HG02610 (cell line): Measurements from ENCODE around the gene CDKL2.
"Not testable (repeated sequence)": the region's sequence is repeated elsewhere in the genome, so short reads cannot be mapped to it uniquely, and the experiment has no call there.

ENCODE experiments used
- ATAC-seq: cut with Tn5 transposase; IDR thresholded peaks from one replicate; pipeline ENCODE4 v1.9.1; 2021; ENCODE audit warnings: mild to moderate bottlenecking, moderate library complexity; ENCODE audit not compliant: unreplicated experiment

The CDKL2 gene

DNA sequence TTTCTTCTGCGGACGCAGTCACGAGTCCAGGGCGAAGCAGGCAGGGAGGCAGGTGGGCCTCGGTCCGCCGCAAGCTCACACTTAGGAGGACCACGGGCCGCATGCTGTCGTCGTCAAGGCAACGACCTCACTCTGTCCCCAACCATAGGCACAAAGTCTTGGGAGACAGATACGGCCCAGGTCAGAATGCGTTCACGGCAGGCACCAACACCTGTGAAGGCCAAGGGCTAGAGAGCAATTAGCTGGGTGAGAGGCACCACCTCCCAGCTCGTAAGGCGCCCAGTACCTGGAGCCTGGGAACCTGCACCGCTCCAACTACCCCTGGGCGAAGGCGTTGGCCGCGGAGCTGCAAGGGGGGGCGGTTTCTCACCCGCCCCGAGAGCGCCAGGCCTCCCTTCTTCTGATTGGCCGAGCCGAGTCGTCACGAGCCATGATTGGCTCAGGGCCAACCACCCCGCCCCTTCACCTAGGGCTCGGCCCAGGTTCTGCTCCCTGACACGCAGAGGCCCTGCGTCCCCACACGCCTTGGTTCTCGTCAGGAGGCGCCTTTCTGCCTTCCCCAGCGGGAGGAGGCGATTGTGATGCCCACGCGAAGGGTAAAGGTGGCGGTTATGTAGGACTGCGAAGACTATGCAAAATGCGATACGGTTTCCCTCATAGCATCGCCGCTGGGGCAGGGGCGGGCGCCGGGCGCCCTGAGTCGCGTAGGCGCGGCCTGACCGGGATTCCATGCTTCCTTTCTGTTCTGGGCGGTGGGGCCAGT is at the start of gene CDKL2:
CDKL2 (minus strand) TSS at position 355 of the 763 bp plus-strand sequence. CDS start 4,540 bp downstream, outside the sequence.
- ATAC-seq = peak; percentile 100

DNA sequence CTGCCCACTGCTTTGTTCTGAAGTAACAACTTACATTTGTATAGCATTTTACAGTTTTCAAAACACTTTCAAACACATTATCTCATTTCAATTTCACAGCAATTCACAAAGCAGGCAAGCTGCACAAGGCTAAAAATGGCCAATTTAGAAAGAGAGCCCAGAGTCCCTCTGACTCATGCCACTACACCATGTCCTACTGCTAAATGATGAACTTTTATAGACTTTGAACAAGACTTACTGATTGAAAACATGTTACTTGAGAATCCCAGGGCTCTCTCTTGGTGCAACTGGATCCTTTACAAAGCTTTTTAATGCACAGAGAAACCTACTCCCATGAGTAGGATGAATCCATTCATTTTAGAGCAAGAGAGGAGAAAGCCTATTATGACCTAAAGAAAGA is 48.6 kb upstream of the CDKL2 start:
- ATAC-seq = no peak

DNA sequence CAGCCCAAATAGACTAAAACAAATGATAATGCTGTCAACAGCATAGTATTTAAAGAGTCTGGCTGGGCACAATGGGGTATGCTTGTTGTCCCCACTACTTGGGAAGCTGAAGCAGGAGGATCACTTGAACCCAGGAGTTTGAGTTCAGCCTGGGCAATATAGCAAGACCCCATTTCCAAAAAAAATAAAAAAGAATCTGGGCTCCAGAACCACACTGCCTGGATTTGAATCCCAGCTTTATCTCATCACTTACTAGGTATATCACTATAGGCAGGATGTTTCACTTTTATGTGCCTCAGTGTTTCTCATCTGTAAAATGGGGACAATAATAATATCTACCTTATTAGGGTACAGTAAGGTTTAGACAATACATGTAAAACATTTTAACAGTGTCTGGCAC is 48.1 kb upstream of the CDKL2 start:
- ATAC-seq = no peak

DNA sequence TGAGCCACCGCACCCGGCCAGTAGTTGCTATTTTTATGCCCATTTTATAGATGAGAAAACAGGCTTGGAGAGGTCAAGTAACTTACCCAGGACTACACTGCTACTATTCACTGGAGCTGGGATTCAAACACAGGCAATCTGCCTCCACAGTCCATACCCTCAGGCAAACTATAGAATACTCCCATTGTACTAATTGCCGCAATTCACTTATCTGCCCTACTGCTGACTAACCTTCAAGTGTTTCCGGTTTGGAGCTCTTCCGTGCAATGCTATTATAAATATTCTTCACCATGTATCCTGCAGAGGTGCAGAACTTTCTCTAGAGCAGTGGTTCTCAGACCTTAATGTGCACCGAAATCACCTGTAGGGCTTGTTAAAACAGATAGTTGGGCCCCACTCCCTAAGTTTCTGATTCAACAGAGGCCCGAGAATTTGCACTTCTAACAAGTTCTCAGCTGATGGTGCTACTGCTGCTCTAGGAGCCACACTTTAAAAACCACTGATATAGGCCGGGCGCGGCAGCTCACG is 44.7 kb upstream of the CDKL2 start:
- no peak for ATAC-seq

DNA sequence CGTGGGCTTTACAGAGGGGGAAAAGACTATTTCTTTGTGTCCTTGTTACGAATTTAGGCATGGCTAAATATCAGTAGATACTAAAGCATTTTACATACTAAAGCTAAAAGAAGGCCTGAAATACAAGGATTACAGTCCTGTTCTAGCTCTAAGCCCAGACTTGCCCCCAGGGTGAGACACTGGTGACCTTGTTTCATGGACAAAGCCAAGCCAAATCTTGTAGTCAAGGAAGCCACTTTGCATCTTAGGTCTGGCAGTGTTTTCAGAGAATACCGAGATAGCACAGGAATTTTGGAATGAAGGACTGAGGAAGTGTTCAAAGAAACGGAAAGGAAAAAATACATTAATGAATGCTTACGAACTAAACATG is 43.6 kb upstream of the CDKL2 start:
- ATAC-seq = no peak

DNA sequence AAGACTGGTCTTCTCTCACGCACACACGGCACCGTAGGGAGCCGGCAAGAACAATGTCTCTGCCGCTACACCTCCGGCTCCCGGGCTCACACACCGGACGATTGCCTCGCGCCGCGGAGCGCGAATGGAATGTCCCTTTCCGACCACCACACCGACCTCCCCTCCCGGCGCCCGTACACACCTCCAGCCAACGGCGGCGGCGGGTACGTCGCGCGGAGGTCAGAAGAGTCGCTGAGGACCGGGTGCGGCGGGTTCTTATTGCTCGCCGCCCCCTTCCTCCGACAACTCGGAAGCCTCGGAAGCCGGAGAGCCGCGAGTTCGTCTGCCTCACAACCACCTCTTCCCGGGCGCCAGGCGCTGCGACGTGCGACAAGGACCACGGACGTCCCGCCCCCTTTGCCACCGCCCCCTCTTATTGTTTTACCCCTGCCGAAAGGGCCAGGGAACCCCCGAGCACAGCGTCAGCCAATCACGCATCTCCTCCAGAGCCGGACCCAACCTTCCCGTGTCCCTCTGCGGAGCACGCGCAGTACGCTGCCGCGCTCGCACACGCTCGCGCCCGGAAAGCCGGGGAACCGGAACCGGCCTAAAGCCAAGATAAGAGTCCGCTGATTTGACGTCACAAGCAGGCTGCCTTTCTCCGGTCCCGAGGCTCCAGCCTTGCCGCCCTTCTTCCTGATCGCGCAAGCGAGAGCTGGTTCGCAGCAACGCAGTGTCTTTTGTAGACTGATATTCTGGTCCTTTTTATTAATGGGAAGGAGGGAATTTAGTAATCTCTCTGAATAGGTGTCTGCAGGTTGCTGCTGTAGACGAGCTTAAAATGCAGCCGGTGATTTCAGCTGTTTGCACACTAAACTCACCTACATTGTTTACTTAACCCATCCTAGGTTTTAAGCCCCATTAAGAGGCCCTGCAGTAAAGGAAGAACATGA is 43.0 kb upstream of the CDKL2 start, which contains the start of gene G3BP2:
G3BP2 (minus strand) TSS at position 385 of the 932 bp plus-strand sequence. CDS start 11,386 bp downstream, outside the sequence.
- peak; percentile 94 for ATAC-seq

DNA sequence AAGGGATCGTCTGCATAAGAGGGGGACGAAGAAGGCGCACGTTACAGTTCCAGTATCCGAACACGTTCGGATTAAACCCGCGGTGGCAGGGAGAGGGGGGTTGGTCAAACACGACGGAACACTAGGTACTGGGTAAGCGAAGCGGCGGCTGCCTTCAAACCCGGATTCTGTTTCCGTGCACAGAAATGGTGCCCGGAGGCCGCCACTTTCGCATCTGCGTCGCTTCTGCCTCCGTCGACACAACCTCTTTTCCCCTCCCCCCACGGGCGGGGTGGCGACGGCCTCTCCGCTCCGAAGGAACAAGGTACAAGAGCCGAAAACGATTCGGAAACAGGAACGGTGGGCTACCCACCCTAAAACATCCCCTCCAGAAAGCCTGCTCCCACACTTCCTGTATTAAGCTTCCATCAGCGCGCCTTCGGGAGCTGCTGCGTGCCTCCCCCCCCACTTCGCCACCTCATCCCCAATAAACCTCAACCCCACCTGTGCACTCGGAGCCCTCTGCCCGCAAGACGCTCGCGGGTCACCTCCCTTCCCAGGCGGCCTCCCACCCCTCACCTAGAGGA is 42.2 kb upstream of the CDKL2 start:
- peak; percentile 26 for ATAC-seq

DNA sequence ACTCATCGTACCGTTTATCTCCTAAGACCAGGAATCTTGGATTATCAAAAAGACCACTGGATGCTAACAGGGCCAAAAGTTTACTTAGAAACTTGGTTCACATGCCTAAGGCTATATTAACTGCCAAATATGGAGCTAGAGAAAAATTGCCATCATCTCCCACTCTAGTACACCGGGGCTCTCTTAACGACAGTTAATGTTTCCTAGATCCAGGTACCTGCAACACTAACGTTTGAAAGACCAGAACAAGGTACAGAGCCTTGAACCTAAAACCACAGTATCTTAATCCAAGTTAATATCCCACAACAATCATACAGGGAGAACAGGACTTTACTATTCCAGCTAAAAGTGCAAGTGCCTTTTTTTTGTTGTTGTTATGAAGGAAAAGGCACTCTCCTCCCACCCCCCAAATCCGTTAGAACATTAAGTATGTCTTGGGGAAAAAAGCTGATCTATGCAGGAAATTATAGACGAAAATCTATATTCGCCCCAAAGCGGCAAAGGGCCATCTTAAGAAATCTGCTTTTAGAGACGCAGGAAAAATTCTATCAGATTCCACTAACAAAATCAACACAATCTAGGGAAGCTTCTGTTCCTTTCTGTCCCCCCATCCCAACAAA is 41.6 kb upstream of the CDKL2 start:
- no peak for ATAC-seq

DNA sequence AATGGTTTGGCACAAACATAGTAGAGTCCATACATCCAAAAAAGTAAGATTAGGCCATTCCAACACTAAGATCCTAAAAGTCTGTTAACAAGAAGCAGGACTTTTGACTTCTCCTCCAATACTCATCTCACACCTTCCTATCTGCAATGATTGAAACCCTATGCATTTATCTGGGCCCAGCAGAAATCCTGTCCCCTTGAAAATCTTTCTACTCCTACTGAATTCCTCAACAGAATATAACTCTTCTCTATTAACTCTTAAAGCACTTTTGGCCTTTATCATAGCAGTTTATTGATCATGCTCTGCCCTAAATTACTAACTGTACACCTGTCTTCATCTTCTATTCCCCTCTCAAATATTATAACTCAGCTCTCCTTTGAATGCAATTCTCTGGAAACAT is 38.3 kb upstream of the CDKL2 start:
- ATAC-seq = no peak

DNA sequence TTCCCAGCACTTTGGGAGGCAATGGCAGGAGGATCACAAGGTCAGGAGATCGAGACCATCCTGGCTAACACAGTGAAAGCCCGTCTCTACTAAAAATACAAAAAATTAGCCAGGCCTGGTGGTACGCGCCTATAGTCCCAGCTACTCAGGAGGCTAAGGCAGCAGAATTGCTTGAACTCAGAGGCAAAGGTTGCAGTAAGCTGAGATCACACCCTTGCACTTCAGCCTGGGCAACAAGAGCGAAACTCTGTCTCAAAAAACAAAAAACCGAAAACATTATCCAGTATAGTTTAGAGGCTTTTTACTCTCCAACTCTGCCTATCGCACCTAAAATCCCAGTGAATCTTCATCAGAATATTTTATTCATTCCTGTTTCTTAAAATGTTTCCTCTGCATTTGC is 37.3 kb upstream of the CDKL2 start:
- ATAC-seq = not testable (repeated sequence)

DNA sequence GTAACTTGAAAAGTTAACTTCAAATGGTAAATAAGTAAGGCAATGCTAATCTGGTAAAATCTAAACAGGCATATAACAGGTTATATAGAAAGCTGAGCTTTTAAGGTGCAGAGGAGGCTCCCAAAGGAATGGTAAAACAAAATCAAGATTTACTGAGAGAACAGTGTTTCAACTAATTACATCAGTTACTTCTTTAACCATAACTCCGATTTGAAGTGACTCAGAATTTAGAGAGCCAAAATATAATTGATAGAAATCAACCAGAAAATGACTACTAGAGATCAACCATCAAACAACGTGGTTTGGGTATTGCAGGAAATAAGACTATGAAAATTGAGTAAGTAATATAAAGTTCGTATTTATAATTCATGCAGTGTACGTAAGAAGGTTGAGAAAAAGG is 36.0 kb upstream of the CDKL2 start:
- ATAC-seq = no peak

DNA sequence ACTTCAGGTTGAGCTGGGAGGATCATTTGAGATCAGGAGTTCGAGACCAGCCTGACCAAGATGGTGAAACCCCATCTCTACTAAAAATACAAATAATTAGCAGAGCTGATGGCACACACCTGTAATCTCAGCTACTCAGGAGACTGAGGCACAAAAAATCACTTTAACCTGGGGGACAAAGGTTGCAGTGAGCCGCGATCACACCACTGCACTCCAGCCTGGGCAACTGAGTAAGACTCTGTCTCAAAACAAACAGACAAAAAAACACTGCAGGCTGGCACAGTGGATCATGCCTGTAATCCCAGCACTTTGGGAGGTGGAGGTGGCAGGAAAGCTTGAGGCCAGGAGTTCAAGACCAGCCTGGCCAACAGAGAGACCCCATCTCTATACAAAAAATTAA is 34.3 kb upstream of the CDKL2 start:
- not testable (repeated sequence) for ATAC-seq

DNA sequence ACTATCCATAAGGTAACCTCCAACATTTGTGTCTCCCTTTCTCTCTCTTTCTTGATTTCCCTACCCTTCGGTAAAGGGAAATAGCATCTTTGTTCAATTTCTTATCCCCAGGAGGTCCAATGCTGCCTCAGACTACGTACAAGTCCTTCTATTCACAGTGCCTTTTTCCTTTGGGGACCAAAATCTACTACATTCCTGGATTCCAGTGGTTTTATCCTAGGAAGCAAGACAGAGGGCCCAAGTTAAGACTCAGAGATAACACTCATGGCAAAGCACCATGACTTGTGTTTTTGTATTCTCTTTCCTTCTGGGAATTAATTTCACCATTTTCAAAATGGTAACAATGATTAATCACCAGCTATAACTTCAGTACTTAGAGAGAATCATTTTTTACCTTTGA is 32.3 kb upstream of the CDKL2 start:
- ATAC-seq = no peak

DNA sequence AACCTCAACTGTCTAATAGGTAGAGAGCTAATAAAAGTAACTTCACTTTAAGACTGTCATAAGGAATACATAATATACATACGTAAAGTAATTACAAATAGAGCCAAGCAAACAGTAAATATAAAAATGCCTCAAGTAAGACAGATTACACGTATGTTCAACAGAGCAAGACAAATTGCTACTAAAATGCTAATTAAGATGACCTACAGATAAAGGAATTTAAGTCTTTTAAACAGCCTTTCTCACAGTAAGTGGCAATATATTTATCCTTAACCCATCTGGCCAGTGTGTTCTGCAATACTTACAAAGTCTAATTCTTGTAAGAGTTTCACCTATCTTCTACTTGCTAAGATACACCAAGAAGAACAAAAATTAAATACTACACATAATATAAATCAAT is 30.2 kb upstream of the CDKL2 start:
- no peak for ATAC-seq

DNA sequence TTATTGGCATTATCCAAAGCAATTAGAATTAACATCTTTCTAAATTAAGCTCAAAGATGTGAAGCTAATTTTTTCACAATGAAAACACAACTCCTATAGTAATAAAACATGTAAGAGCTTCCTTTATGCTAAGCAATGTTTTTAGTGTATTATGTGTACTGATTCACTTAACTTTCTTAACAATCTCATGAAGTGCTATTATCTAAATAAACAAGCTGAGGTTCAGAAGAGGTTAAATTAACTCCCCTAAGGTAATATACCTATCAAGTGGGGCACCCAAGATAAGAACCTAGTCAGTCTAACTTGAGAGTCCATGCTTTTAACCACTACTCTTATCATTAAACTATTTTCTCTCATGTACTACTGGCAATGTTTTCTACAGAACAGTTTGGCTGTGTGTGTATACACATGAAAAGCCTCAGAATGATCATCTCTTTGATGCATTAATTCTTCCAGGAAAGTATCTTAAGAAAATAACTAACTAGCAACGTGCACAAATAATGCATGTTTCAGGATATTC is 29.2 kb upstream of the CDKL2 start:
- no peak for ATAC-seq

DNA sequence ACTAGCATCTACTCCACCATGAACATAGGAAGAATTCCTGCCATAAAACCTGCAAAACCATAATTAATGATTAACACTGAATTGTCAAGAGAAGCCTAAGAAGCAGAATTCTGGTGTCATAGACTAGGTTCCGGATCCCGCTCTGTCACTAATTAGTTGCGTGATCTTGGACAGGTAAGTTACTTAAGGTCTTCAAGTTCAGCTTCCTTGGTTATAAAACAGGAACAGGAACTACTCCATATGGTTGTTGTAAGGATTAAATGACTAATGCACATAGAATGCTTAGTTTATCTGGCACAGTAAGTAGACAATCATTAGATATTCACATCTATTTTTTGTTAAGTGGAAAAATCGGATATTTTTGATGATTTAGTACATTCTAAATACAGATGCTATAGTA is 28.5 kb upstream of the CDKL2 start:
- no peak for ATAC-seq

DNA sequence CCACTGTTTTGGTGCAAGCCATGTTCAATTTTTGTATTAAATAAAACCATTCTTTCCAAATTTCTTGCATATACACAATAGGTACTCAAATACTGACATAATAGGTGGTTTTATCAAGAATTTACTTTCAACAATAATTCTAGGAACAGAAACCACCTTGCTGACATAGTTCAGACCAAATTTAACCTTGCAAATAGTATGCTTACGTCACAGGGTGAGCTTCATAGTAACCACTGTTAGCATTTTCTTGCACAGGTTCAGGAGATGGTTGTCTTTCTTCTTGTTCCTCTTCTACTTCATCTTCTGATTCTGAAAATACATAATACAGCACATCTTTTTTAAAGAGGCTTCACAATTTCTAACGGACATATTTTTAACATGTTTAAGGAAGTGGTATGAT is 25.2 kb upstream of the CDKL2 start:
- no peak for ATAC-seq

DNA sequence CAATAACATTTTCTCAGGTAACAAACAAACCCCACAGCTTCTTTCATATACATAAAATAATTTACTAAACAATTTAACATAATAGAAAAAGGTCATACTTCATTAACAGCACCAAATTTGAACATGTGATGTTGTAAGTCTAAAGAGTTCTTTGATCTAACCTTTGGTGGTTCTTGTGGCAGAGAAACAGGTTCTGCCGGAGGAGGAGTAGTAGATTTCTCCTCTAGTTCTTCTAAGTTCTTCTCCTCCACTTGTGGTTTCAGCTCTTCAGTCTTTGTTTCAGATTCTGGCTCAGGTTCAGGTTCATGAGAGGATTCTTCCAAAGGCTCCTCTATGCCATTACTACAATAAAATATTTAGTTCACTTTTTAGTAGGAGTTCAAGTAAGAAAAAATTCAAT is 24.6 kb upstream of the CDKL2 start:
- ATAC-seq = no peak

DNA sequence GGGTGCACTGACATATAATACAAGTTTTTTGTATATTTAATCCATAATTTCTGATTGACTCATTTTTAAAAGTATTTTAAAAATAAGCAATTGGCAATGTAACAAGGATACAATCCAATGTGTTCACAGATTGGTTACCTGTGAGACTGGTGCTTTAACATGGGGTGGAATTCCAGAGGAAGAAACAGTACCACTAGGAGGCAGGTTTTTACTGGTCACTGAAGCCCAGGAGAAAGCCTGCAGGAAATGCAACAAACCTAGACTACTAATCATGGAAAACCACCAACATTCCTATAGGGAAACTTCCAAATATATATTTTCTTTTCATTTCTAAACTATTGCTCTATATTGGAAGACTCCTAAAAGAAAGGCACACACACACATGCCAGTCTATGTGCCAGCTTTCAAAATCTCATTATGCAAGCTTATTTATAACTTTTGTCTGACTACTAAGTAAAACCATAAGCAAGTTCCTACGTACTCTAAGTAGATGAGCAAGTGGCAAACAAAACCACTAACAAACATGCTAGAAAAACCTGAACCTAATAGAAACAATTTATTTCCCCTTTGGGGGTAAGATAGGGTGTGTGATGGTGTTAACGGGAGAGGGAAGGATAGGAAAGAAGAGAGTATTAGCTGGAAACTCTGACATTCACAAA is 23.6 kb upstream of the CDKL2 start:
- no peak for ATAC-seq

DNA sequence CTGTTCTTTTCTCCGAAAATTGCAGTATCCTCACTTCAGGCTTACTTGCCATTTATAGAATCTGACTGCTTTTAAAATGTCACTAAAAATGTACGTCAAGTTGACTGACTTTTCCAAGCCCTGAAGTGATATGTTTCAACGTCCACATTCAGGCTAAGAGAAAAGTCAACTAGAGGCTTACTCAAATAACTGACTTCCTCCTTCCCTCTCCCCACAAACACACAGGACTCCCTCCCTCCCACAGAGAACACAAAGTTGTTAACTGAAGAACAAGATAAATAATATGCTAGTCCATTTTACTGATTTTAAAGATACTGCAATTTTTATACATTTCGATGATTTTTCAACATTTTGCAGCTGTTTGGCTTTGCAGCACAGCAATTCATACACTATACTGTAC is 13.8 kb upstream of the CDKL2 start:
- ATAC-seq = no peak
